Lung microvascular endothelial cell (primary cell): ENCODE data around the gene APC2. TPM values are rescaled to one million over a fixed set of nuclear protein-coding genes. Genes with fewer than 3 reads are reported as not detected.
"Not testable (repeated sequence)": the region's sequence is repeated elsewhere in the genome, so short reads cannot be mapped to it uniquely, and the experiment has no call there.

Source experiments
- DNase-seq, 2 donors: peaks; one replicate each; pipeline versions ENCODE4 v3.0.0 to v3.0.0-alpha.2; 2010; ENCODE audit warnings: low read depth in 2 of 2
- total RNA-seq: library from RNA; depleted of rRNA; stranded (reverse); fragments of >200 nt; gene quantifications from 2 replicates; pipeline ENCODE4 v1.2.1, GENCODE V29; 2014

Gene APC2
- total RNA-seq, 1 donor from 2014 or later, result under 0.01 TPM

DNA sequence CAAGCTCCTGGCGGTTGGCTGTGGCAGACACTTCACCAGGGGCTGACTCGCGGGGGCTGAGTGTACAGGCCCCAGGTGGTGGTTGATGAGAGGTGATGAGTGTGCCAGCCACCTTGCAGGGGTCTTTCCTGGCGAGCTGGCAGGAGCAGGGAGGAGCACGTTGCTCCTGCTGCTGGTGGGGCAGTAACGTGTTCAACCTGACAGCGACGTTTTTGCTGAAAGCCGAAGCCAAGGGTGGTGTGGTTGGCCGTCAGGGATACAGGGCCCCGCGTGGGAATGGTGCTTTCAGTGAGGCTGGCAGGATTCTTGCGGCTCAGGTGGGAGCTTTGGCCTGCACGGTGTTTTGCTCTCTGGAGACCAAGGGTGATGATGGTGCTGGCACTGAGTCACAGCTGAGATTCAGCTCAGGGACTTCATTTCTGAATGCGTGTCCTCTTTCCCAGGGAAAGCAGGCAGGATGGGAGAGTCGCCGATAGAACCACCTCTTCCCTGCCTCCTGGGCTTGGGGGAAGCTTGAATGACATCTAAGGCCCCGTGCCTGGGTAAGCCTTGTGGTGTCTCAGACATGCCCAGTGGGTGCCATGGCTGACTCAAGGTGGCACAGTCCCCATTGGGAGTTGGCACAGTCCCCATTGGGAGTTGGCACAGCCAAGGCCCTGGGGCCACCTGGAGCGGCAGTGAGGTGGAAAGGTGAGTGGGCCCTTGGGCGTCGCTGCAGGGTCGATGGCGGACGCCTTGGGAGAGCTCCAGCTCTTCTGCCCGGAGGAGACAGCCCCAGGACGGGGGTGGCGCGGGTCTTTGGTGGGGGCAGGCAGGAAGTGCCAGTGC lies 33.7 kb upstream of the APC2 start:
- DNase-seq, result peak in 1 of 2 donors; percentile 30

- DNase-seq, result no peak
Observed at GRCh38 chr19:1417145-1417544, 32.8 kb upstream of the APC2 start.

DNA sequence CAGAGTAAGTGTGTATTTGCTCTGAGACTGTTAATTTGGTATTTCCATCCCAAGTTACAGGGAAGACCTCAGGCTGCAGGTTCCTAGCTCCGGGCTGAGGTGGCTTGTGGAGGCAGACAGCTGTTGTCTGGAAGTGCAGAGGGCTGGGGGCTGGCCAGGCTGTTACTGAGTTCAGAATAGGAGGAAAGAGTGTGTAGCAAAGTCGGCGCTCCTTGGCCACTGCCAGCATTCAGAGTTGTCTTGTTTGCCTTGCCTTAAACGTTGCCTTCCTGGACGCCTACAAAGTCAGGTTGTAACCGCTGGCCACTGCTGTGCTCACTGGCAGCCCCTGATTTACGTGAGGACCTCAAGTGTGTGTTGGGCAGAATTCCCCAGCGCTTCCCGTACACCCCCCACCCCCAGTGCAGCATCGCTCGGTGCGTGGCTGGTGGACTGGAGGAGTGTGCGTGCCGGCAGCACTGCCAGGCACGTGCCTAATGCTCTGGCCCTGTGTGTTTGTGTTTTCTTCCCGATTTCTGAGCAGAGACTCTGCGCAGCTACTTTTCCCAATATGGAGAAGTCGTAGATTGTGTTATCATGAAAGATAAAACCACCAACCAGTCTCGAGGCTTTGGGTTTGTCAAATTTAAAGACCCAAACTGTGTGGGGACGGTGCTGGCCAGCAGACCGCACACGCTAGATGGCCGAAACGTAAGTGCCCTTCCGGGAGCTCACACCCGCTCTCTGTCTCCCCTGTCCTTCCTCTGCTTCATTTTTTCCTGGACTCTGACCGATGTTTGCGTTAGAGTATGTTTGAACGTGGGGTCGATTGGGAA lies 32.0 kb upstream of the APC2 start:
- no peak for DNase-seq

DNA sequence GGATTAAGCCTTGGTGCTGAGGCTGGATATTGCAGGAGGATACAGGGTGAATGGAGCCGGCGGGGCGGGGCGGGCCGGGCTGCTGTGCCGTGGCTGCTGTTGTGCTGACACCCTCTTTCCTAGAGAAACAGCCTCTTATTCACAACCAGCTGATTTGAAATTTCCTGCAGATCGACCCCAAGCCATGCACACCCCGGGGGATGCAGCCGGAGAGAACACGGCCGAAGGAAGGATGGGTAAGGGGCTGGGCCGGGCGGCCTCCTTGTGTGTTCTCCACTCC lies 31.5 kb upstream of the APC2 start:
- DNase-seq, result no peak

- DNase-seq, result no peak
Observed at GRCh38 chr19:1418951-1419738, 30.8 kb upstream of the APC2 start.

DNA sequence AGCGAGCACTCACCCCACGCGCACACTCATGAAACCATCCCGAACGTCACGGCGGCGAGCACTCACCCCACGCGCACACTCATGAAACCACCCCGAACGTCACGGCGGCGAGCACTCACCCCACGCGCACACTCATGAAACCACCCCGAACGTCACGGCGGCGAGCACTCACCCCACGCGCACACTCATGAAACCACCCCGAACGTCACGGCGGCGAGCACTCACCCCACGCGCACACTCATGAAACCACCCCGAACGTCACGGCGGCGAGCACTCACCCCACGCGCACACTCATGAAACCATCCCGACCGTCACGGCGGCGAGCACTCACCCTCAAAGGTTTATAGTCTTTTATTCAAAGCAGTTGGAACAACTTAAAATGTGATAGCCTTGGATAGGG lies 29.8 kb upstream of the APC2 start:
- DNase-seq, result not testable (repeated sequence)

- no peak for DNase-seq
Observed at GRCh38 chr19:1420590-1420989, 29.3 kb upstream of the APC2 start.

- DNase-seq, result no peak
Observed at GRCh38 chr19:1421218-1421957, 28.5 kb upstream of the APC2 start.

DNA sequence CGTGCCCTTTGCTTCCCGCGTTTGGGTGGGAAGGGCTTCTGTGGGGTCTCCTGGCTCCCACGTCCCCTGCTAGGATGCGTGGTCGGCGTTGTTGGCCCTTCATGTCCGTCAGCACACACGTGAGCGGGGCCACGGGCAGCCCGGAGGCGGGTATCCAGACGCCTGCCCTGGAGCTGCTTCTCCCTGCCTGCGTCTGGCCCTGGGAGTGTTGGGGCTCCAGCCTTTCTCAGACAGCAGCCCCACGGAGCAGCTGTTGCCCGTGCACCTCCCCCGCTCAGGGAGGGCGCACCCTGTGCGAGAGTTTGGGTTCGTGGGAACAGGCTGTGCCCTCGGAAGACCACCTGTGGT lies 28.0 kb upstream of the APC2 start:
- DNase-seq, result no peak

- peak in 1 of 2 donors; percentile 60 for DNase-seq
Observed at GRCh38 chr19:1422360-1422759, 27.6 kb upstream of the APC2 start.

DNA sequence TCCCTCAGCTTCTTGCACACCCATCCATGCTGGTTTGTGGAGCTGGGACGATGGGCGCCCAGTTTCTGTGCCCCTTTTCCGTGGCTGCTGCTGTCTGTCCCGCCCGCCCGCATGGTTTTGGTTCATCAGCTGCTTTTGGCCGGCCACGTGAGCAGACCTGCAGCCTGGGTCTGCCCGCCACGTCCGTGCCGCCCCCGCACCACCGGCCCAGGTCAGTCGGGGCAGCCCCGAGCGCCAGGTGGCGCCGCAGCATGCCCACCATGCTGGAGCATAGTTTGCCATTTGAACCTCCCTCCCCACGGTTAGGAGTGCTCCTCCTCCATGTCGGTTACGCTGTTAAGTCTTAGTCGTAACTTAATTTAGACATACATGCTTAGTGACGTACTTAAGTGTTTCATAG lies 27.0 kb upstream of the APC2 start:
- DNase-seq, result no peak

GRCh38 chr19:1423436-1424191 lies 26.3 kb upstream of the APC2 start:
- no peak for DNase-seq

DNA sequence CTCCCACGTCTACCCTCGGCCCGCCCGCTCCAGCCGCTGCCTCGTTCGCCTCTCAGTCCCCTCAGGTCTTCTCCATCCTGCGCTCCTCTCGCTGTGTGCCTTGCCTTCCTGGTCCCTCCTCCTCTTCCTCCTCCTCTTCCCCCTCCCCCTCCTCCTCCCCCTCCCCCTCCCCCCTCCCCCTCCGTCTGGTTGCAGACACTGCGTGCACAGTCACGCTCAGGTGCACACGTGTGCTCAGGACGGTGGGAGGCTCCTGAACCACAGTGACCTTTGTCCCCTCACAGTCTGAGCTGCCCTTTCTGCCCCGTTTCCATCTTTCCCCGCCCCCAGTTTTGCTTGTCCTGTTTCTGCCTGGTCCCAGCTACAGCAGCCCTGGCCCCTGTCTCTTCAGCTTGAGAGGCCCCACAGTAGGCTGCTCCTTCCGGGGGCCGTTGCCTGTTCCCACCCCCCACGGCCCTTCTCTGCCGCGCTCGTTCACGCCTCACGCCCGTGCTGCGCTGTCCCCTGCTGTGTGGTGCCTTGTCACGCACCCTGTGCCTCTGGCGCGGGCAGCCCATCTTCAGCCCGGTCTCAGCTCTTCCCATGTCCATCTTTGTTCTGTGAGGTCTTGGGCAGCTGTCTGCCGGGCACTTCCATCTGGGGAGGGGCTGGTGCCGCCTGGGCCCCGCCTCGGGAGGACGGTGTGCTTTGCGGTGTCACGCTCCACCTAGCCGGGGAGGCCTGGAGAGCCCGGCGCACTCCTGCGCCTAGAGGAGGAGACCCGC lies 25.5 kb upstream of the APC2 start:
- DNase-seq, result no peak

DNA sequence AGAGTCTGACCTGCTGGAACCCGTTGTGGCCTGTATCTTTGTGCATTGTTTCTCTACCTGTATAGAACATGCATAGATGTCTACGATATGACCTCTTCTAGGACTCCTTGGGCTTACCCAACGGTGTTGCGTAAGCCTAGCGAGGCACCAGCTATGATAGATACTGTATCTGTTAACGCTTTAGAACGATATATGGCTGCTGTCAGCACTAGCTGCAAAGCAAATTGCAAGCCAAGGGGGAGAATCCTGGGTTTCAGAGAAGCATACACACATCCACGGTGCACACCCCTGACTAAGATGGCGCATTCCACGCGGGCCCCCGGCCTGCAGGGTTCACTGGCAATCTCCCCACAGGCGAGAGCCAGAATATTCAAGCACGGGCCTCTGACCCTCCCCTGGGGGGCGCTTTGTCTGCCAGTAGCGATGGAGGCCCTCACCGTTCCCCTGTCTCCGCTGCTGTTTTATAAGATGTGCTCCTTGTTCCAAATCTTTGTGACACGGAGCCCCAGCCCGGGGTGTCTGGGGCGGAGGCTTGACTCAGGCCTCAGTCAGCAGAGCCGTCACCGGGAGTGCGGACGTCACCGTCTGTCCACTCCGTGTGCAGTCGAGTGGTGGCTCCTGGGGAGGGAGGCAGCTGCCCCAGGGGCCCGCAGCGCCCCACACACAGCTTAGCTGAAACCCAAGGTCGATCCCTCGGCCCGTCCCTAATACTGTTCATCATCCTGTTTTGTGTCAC lies 24.7 kb upstream of the APC2 start:
- DNase-seq, result no peak

DNA sequence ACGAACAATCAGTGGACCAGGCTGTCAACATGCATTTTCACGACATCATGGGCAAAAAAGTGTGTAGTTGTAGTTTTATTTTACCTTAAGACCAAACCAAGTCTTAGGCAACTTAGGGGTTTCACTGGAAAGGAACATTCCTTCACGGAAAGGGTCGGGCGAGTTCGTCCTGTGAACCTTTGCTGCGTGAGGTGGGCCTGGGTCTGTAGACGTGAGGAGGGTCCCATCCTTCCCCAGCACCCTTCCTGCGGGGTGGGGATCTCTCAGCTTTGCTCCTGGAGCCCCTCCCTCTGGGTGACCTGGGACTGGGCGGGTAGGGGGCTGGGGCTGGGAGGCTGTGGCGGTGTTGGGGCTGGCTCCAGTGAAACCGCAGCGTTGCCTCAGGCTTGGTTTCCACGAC lies 24.0 kb upstream of the APC2 start:
- no peak for DNase-seq

GRCh38 chr19:1426736-1427135 lies 23.2 kb upstream of the APC2 start:
- no peak for DNase-seq

DNA sequence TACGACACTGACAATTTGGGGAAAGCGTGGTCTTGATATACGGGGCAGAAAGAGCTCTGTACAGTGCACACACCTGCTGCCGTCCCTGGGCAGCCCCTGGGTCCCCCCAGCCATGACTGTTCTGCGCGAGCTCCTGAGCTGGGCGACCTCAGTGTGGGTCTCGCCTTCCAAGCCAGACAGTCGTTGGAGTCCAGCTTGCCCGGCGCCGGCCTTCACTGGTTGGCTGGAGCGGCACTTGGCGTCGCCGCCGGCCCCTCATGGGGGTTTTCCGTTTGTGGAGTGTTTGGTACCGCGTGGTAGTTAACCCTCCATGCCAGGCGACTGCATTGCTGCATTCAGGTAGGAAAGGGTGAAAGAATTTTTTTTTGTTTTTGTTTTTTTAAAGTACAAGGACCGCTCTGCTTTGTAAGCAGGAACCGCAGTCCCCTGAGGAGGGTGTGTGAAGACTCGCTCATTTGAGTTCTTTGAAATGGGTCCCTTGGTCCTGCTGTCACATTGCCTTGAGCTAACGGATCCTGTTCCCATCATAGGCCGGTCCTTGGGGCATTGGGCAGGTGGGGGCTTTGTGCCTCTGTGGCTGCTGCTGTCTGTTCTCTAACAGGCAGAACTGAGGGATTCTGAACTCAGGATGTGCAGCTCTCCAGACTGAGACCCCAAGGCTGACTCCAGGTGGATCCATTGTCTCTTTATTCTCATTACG lies 22.6 kb upstream of the APC2 start:
- DNase-seq, result no peak

DNA sequence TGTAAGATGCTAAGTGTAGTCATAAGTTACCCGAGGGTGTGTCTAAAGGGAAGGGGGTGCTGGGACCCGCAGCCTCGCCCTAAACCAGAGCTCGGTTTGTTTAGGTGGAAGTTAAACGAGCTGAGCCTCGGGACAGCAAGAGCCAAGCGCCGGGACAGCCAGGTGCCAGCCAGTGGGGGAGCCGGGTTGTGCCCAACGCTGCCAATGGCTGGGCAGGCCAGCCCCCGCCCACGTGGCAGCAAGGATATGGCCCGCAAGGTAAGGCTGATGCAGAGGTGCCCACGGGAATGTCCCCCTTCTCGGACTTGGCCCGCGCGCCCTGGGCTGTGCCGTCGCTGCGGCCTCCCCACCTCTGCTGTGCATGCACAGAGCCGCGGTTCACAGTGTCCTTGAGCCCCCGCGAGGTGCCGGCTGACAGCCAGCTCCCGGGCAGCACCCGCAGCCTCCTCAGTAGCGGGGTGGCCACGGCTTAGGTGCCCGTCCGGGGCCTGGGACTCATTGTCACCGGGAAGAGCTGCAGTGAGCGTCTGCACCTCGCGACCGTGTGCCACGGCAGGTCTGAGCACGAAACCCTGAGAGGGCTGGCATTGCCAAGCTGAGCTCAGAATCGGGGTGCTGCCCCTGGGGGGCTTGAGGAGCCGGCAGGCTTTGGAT lies 21.1 kb upstream of the APC2 start:
- no peak for DNase-seq
